Sciatic nerve (tissue), 2 donors: ENCODE results near the gene SORBS2. TPM values are rescaled to one million over a fixed set of nuclear protein-coding genes. Genes with fewer than 3 reads are reported as not detected.
"Not testable (repeated sequence)": the region's sequence is repeated elsewhere in the genome, so short reads cannot be mapped to it uniquely, and the experiment has no call there.

Source experiments
- ATAC-seq: fragments of 200-7000 bp; cut with Tn5 transposase; one replicate; pipeline ENCODE4 v1.9.1; 2020; ENCODE audit warnings: mild to moderate bottlenecking, moderate library complexity
- DNase-seq: peaks from one replicate; pipeline ENCODE4 v3.0.0-alpha.2; 2020; ENCODE audit warnings: low spot score
- intact Hi-C: fragments of 100-400 bp; cut with DNase I; formaldehyde crosslinking; loops from one replicate; pipeline ENCODE4 v1.14.2; 2022
- total RNA-seq: library from RNA; stranded (reverse); fragmentation: NEBNext Ultra II Directional; extraction: Animal tissue kit (Norgen Biotek cat#: 25700); gene quantifications from one replicate; pipeline ENCODE4 v1.2.1, GENCODE V29; 2021
- donor health status: DM: no; HTN: no; CAD: no.
- donor health status: DM: no; HTN: no; CAD: no.

SORBS2 gene
- total RNA-seq, 1 donor from 2014 or later, result 101 TPM

GRCh38 chr4:185723631-185724260 is 88.2 kb downstream of the SORBS2 start:
- intact Hi-C loops, result no loop called here
- DNase-seq (no peak), ATAC-seq (peak; percentile 48)

DNA sequence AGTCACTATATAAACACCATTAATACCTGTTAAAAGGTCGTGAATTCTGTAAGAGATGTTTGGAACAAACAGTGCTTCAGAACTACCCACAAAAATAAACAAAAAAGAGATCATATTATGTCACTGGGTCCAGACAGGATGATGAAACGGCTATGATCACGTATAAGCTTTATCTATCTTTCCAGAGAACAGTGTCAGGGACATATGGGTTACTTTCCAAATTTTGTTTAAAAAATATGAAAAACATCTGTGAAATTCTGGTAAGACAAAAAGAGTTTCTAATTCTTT is 90.0 kb downstream of the SORBS2 start:
- intact Hi-C loops, result no loop called here
- ATAC-seq, result peak; percentile 75
- no peak for DNase-seq

GRCh38 chr4:185721190-185722028 is 90.6 kb downstream of the SORBS2 start:
- ATAC-seq, result peak; percentile 73

DNA sequence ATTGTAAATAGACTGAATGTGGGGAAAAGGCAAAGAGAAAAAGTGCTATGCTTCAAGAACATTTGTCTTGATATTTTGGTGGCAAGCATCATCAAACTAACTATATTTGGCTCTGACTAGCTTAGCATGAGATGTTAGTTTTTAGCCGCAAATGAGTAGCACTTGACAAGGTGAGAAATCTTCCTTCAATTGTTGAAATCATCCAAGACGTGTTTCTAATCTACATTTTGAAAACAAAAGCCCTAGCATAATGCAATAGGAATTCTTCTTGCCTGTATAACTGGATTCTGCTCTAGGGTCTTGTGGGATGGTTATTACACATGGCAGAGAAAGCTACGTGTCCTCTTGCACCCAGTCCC is 92.5 kb downstream of the SORBS2 start:
- intact Hi-C loops, result no loop called here
- DNase-seq (no peak), ATAC-seq (no peak)

More at GRCh38 chr4:185721190-185722028, 90.6 kb downstream of the SORBS2 start:
- no peak for DNase-seq
- intact Hi-C loops, result no loop called here

DNA sequence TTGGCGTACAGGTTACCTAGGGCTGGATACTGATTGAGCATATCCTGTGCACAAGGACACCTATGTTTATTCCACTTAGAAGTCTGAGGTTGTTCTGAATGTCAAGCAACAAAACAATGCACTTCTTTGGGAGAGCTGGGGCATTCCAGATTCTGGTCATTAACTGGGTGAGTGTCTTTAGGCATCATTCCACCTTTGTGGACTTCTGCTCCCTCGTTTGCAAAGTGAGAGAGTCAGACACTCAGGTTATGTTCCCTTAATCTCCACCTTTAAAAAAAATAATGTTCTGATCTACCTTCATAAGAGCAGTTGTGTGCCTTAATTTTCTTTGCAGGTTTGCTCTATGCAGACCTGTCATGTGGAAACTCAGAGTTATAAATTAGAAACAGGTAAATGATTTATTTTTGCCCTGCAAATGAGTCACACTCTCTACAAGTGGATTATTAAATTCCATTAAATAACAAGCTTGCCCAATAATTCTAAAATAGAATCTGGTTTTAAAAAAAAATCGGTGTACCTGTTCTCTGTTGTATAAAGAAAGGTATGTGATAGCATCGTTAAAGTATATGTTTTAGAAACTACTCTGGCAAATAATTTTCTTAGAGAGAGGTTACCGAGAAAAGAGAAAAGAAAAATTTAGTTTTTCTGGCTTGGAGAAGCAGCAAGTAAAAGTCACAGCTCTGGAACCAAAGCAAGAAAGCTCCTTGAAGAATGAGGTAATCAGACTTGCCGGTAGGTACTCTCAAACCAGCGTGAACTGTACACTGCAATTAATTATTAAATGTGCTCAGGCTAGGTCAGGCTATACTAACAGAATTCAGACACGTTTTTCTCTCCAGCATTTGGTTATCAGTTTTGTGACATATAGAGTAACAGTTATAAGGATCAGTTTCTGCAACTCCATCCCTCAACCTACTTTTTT is 93.2 kb downstream of the SORBS2 start:
- ATAC-seq, result no peak
- intact Hi-C loops, result no loop called here

GRCh38 chr4:185717377-185717741 is 94.6 kb downstream of the SORBS2 start:
- no peak for ATAC-seq
- no peak for DNase-seq
- intact Hi-C loops, result no loop called here

More for the DNA sequence above, 93.2 kb downstream of the SORBS2 start:
- no peak for DNase-seq

DNA sequence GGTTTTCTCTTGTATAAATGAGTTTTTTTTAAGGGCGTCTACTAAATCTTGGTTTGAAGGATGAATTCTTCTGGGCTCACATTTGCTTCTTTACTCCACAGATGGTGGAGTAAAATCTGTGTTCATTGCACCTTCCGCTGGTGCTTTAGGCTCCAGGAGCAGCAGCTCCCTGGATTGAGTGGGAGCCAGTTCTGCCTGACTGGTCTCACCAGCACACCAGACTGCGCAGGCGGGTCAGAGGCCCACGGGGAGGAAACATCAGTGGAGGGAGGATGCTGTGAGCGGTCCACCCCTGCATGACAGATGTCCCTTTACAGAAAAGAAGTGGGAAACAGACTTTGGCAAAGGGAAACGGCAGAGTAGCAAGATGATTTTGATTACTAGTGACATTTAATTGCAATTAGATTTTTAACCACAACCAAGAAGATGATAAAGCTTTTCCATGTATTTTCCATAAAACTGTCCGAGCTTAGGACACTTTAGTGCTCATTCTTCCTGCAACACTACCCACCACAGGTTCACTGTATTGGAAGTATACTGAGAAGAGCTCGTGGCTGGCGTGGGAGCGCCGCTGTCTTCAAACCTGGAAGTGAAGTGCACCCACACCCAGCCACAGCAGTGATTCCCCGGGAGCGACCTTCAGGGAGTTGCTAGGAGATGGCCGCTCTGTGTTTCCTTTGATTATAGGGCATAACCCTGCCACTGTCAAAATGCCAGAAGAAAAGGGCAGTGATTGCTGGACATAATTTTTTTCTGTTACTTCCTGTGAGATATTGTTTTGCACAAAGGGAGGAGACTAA is 95.2 kb downstream of the SORBS2 start:
- DNase-seq (no peak), ATAC-seq (no peak)
- intact Hi-C loops, result no loop called here

GRCh38 chr4:185716141-185716551 is 95.8 kb downstream of the SORBS2 start:
- no peak for DNase-seq
- intact Hi-C loops, result no loop called here
- no peak for ATAC-seq

GRCh38 chr4:185714524-185714923 is 97.5 kb downstream of the SORBS2 start:
- ATAC-seq, DNase-seq: not testable (repeated sequence)

DNA sequence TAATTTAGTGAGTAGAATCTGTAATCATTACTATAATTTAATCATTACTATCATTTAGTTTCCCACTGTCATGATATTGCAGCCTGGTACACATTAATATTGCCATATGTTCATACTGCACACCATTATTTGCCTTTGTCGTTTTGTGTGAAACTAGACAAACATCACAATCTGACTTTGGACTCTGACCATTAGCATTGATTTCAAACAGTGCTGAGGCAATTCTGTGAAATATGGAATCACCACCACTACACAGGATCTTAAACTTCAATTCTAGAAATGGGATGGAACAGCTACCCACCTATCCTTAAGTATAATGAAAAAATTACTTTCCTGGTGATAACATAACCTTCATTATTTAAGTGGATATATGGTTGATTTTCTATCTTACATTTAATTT is 98.3 kb downstream of the SORBS2 start:
- ATAC-seq (no peak), DNase-seq (no peak)
- intact Hi-C loops, result no loop called here

More at GRCh38 chr4:185714524-185714923, 97.5 kb downstream of the SORBS2 start:
- intact Hi-C loops, result not testable (repeated sequence)

DNA sequence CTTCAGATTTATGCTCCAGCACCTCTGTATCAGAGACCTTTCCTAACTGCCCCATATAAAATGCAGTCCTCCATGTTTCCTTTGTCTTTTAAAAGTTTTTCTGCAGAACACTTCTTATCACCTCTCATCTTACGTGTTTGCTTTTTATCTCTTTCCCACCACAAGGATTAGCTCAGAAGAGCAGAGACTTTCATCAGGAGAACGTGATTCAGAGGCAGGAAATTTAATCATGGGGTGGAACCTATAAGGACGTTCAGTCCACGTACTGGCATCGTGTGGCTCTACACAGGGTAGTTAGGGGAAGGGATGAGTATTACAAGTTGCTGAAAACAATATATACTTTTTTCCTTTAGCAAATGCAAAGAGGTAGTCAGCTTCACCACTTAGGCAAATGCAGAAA is 98.7 kb downstream of the SORBS2 start:
- intact Hi-C loops, result no loop called here
- ATAC-seq, result no peak

DNA sequence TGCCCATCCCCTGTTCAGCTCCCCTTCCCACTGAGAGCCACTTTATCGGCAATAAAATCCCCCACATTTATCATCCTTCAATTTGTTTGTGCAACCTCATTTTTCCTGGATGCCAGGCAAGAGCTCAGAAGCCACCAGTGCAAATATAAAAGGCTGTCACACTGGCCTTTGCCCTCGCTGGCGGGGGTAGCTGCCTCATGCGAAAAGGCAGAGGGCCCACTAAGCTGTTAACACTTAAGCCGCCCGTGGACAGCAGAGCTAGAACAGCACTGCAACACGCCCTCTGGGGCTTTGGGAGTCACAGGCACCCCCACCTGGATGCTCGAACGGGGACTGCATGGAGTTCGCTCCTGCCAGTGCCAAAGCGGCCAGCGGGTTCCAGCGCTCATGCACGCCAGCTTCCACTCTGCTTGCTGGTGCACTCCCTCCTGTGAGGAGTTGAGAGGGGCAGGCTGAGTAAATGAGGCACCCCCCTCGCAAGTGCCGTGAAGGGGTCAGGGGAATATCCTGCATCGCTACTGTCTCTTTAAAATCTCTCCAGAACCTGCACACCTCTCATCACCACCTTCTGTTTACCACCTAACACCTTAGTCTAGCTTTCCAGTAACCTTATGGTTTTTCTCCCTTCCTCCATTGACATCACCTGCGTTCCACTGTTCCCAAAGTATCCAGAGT is 99.5 kb downstream of the SORBS2 start:
- ATAC-seq, result no peak

More for the DNA sequence above, 98.7 kb downstream of the SORBS2 start:
- no peak for DNase-seq

GRCh38 chr4:185711726-185712125 is 100.3 kb downstream of the SORBS2 start:
- ATAC-seq, result no peak
- intact Hi-C loops, result no loop called here
- no peak for DNase-seq

More for the DNA sequence above, 99.5 kb downstream of the SORBS2 start:
- no peak for DNase-seq
- intact Hi-C loops, result no loop called here

- no peak for DNase-seq
- ATAC-seq, result no peak
- intact Hi-C loops, result no loop called here
These were observed 101.5 kb downstream of the SORBS2 start for GRCh38 chr4:185710487-185710995.

DNA sequence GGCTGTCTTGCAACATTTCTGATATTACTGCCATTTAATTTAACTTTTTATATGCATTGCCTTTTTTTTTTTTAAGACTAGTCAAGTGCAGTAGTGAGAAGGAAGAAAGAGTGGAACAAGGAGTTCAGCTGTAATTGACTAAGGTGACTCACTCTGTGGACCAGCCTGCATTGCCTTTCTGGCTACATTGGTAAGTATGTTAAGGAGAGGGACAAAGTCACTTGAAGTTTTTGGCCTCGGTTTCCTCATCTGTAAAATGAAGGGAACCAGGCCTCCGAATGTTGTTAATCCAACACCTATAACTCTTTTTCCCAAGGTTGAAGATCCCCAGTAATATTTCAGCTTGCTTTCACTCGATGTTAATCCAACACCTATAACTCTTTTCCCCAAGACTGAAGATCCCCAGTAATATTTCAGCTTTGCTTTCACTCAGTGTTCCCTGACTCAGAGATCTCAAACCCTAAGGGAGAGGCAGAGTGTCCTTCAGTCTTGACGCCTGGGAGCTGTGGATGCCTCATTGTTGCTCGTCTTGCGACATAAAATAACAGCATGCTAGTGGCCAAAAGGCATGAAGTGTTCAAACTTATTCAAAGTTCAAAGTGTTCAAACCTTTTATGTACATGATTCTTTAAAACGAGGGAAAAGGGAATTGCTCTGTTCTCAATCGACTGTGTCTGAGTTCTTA is 102.0 kb downstream of the SORBS2 start:
- DNase-seq (no peak), ATAC-seq (no peak)
- intact Hi-C loops, result no loop called here

DNA sequence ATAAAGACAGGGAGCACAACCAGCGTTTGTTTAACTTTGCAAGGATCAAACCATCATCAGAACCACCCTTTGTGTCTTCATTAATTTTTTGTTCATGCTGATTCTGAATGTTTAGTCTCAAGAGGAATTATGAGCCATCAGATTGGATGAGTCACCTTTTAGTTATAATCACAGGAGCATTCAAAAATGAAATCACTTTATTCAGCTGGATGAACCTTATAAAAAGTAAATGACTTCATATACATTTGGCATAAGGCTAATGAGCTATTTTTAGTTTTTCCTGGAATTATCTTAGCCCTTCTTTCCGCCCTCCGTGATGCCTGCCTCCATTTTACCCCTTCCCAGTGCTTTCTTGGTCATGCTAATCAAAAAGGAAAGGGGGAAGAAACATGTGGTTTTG is 103.6 kb downstream of the SORBS2 start:
- DNase-seq, result no peak
- intact Hi-C loops, result no loop called here
- no peak for ATAC-seq

- DNase-seq, ATAC-seq, intact Hi-C loops: not testable (repeated sequence)
These were observed 104.4 kb downstream of the SORBS2 start for GRCh38 chr4:185707622-185708021.
